Measurements from ENCODE around the gene SDHB. TPM values are rescaled to one million over a fixed set of nuclear protein-coding genes. Genes with fewer than 3 reads are reported as not detected.

SDHB gene
- total RNA-seq, 1 experiment from 2014 or later: 70.1 TPM

GRCh38 chr1:17018849-17019248 is 35.0 kb downstream of the SDHB start:
- no peak for TF ChIP-seq CTCF (IDR thresholded peaks at IDR 0.05; ENCODE audit: unreplicated experiment)
- Mint-ChIP-seq H3K27ac (ENCODE audit: unreplicated experiment) (no peak overlapping the region), H3K36me3 (ENCODE audit: insufficient read depth, unreplicated experiment) (peaks cover 7% of the 10 kb centered on the region), H3K4me3 (ENCODE audit: low read depth, unreplicated experiment) (no peak overlapping the region), H3K9me3 (ENCODE audit: low read depth, unreplicated experiment) (no peaks in the 10 kb centered on the region), H3K27me3 (ENCODE audit: unreplicated experiment) (no peaks in the 10 kb centered on the region), H3K4me1 (ENCODE audit: low read depth, unreplicated experiment) (no peaks in the 10 kb centered on the region)
- DNase-seq: no peak
- CTCF ChIA-PET: no interaction called here
- no TSS peak for BruUV-seq (replicated peaks)
- intact Hi-C loops (cut with micrococcal nuclease; ENCODE audit: unreplicated experiment): no loop called here

- Mint-ChIP-seq H3K36me3 (ENCODE audit: insufficient read depth, unreplicated experiment) (peaks cover 7% of the 10 kb centered on the region), H3K9me3 (ENCODE audit: low read depth, unreplicated experiment) (no peaks in the 10 kb centered on the region), H3K27ac (ENCODE audit: unreplicated experiment) (no peak overlapping the region), H3K4me3 (ENCODE audit: low read depth, unreplicated experiment) (no peak overlapping the region), H3K4me1 (ENCODE audit: low read depth, unreplicated experiment) (peaks cover 3% of the 10 kb centered on the region), H3K27me3 (ENCODE audit: unreplicated experiment) (no peaks in the 10 kb centered on the region)
- CTCF ChIA-PET: no interaction called here
- intact Hi-C loops (cut with micrococcal nuclease; ENCODE audit: unreplicated experiment): no loop called here
- no TSS peak for BruUV-seq (replicated peaks)
- TF ChIP-seq CTCF (IDR thresholded peaks at IDR 0.05; ENCODE audit: unreplicated experiment): no peak
- no peak for DNase-seq
Observed at GRCh38 chr1:17017435-17017834, 36.4 kb downstream of the SDHB start.

- no peak for DNase-seq
- TF ChIP-seq CTCF (IDR thresholded peaks at IDR 0.05; ENCODE audit: unreplicated experiment): no peak
- peaks cover 9% of the 10 kb centered on the region for H3K4me1 Mint-ChIP-seq (ENCODE audit: low read depth, unreplicated experiment)
- no TSS peak for BruUV-seq (replicated peaks)
- intact Hi-C loops (cut with micrococcal nuclease; ENCODE audit: unreplicated experiment): no loop called here
- no peak overlapping the region for H3K27ac Mint-ChIP-seq (ENCODE audit: unreplicated experiment)
- H3K4me3 Mint-ChIP-seq (ENCODE audit: low read depth, unreplicated experiment): no peak overlapping the region
- H3K9me3 Mint-ChIP-seq (ENCODE audit: low read depth, unreplicated experiment): no peaks in the 10 kb centered on the region
- CTCF ChIA-PET: no interaction called here
- H3K27me3 Mint-ChIP-seq (ENCODE audit: unreplicated experiment): no peaks in the 10 kb centered on the region
- H3K36me3 Mint-ChIP-seq (ENCODE audit: insufficient read depth, unreplicated experiment): peaks cover 5% of the 10 kb centered on the region
Observed at GRCh38 chr1:17016317-17016661, 37.5 kb downstream of the SDHB start.

GRCh38 chr1:17014671-17015567 is 38.9 kb downstream of the SDHB start:
- H3K27ac Mint-ChIP-seq (ENCODE audit: unreplicated experiment): no peak overlapping the region
- DNase-seq: no peak
- no peak for TF ChIP-seq CTCF (IDR thresholded peaks at IDR 0.05; ENCODE audit: unreplicated experiment)
- intact Hi-C loops (cut with micrococcal nuclease; ENCODE audit: unreplicated experiment): no loop called here
- peaks cover 9% of the 10 kb centered on the region for H3K4me1 Mint-ChIP-seq (ENCODE audit: low read depth, unreplicated experiment)
- no peak overlapping the region for H3K4me3 Mint-ChIP-seq (ENCODE audit: low read depth, unreplicated experiment)
- peaks cover 6% of the 10 kb centered on the region for H3K36me3 Mint-ChIP-seq (ENCODE audit: insufficient read depth, unreplicated experiment)
- no peaks in the 10 kb centered on the region for H3K27me3 Mint-ChIP-seq (ENCODE audit: unreplicated experiment)
- BruUV-seq (replicated peaks): no TSS peak
- CTCF ChIA-PET: no interaction called here
- no peaks in the 10 kb centered on the region for H3K9me3 Mint-ChIP-seq (ENCODE audit: low read depth, unreplicated experiment)
